CD14-positive monocyte (primary cell): ENCODE measurements around the gene VEPH1. TPM values are rescaled to one million over a fixed set of nuclear protein-coding genes. Genes with fewer than 3 reads are reported as not detected.

ENCODE experiments used
- DNase-seq, 3 donors: peaks; one replicate each; pipeline ENCODE4 v3.0.0-alpha.2; 2011 to 2022
- H2AFZ ChIP-seq: 2 replicates; pipeline ENCODE4 v1.6.0; 2012; ENCODE audit warnings: mild to moderate bottlenecking, low read depth, low read length, inconsistent platforms; ENCODE audit not compliant: insufficient read depth, poor library complexity, severe bottlenecking
- H3K27ac ChIP-seq, 2 donors: 1 replicate in 1 of 2; 2 replicates in 1 of 2; pipeline ENCODE4 v1.5.1; 2012 to 2013; ENCODE audit warnings: low read length in 2 of 2, control low read depth in 1 of 2, inconsistent platforms in 1 of 2, low read depth in 1 of 2, mild to moderate bottlenecking in 1 of 2
- H3K27me3 ChIP-seq, 2 donors: one replicate each; pipeline versions ENCODE4 v1.6.0 to v1.6.1; 2011 to 2013; ENCODE audit warnings: low read length in 2 of 2; ENCODE audit not compliant: control insufficient read depth in 2 of 2, insufficient read depth in 2 of 2
- H3K36me3 ChIP-seq, 2 donors: replicated peaks in 1 of 2; 1 replicate in 1 of 2; 2 replicates in 1 of 2; pipeline versions ENCODE4 v1.5.1 to v1.6.1; 2012 to 2013; ENCODE audit warnings: low read length in 2 of 2, control low read depth in 1 of 2, inconsistent platforms in 1 of 2, mild to moderate bottlenecking in 1 of 2; ENCODE audit not compliant: insufficient read depth in 2 of 2, control insufficient read depth in 1 of 2
- H3K4me1 ChIP-seq, 2 donors: 1 replicate in 1 of 2; 2 replicates in 1 of 2; pipeline versions ENCODE4 v1.5.1 to v1.6.1; 2012 to 2013; ENCODE audit warnings: low read length in 2 of 2, control low read depth in 1 of 2, inconsistent platforms in 1 of 2, mild to moderate bottlenecking in 1 of 2, moderate library complexity in 1 of 2; ENCODE audit not compliant: insufficient read depth in 2 of 2, control insufficient read depth in 1 of 2
- H3K4me2 ChIP-seq: replicated peaks from 2 replicates; pipeline ENCODE3; 2012; ENCODE audit warnings: low read length, moderate library complexity, mild to moderate bottlenecking; ENCODE audit not compliant: poor library complexity, severe bottlenecking; ENCODE audit errors: extremely low read depth
- H3K4me3 ChIP-seq, 3 experiments: fragments of 200-600 bp in 1 of 3; sonication (generic) in 1 of 3; replicated peaks in 1 of 3; 1 replicate in 2 of 3; 2 replicates in 1 of 3; pipeline ENCODE4 v1.5.1; 2011 to 2013; ENCODE audit warnings: low read length in 3 of 3, mild to moderate bottlenecking in 3 of 3, control low read depth in 2 of 3, low read depth in 2 of 3, inconsistent platforms in 1 of 3, moderate library complexity in 1 of 3
- H3K79me2 ChIP-seq: 2 replicates; pipeline ENCODE4 v1.6.0; 2012; ENCODE audit warnings: mild to moderate bottlenecking, control low read depth, inconsistent platforms, low read length, moderate library complexity; ENCODE audit not compliant: insufficient read depth
- H3K9ac ChIP-seq: 2 replicates; pipeline ENCODE4 v1.6.0; 2017; ENCODE audit warnings: low read length, mild to moderate bottlenecking; ENCODE audit not compliant: insufficient read depth, poor library complexity, severe bottlenecking
- H3K9me3 ChIP-seq, 2 donors: replicated peaks in 1 of 2; 1 replicate in 1 of 2; 2 replicates in 1 of 2; pipeline versions ENCODE4 v1.5.1 to v1.6.1; 2012 to 2013; ENCODE audit warnings: low read length in 2 of 2, control low read depth in 1 of 2; ENCODE audit not compliant: control insufficient read depth in 1 of 2, insufficient read depth in 1 of 2
- H4K20me1 ChIP-seq: 2 replicates; pipeline ENCODE4 v1.6.0; 2012; ENCODE audit warnings: mild to moderate bottlenecking, low read length, control low read depth, moderate library complexity; ENCODE audit not compliant: insufficient read depth
- H3K27ac Mint-ChIP-seq, 7 donors: one replicate each; pipeline ENCODE4 v1.8.0; 2020; ENCODE audit warnings: mild to moderate bottlenecking in 7 of 7, mixed read lengths in 7 of 7, moderate library complexity in 6 of 7, inconsistent platforms in 2 of 7
- H3K27me3 Mint-ChIP-seq, 3 donors: one replicate each; pipeline ENCODE4 v1.8.0; 2021 to 2022; ENCODE audit warnings: low read depth in 3 of 3, mild to moderate bottlenecking in 3 of 3, mixed read lengths in 3 of 3, moderate library complexity in 3 of 3, inconsistent platforms in 1 of 3
- H3K36me3 Mint-ChIP-seq, 2 donors: one replicate each; pipeline ENCODE4 v1.8.0; 2020; ENCODE audit warnings: mixed read lengths in 2 of 2, inconsistent platforms in 1 of 2, mild to moderate bottlenecking in 1 of 2
- H3K4me1 Mint-ChIP-seq: one replicate; pipeline ENCODE4 v1.8.0; 2020; ENCODE audit warnings: mild to moderate bottlenecking, mixed read lengths
- H3K4me3 Mint-ChIP-seq, 2 donors: one replicate each; pipeline ENCODE4 v1.8.0; 2020; ENCODE audit warnings: mild to moderate bottlenecking in 2 of 2, mixed read lengths in 2 of 2, moderate library complexity in 1 of 2
- H3K9me3 Mint-ChIP-seq, 7 donors: one replicate each; pipeline ENCODE4 v1.8.0; 2020 to 2022; ENCODE audit warnings: mixed read lengths in 7 of 7, mild to moderate bottlenecking in 6 of 7, moderate library complexity in 6 of 7, inconsistent platforms in 2 of 7
- WGBS: methylation state at CpG from one replicate; pipeline ENCODE4 v1.1.5; 2013; ENCODE audit warnings: missing lambda C conversion rate; ENCODE audit not compliant: insufficient coverage; 5-methylcytosine and 5-hydroxymethylcytosine counted together
- intact Hi-C, 2 donors: fragments of 100-400 bp; cut with micrococcal nuclease; formaldehyde crosslinking; loops; one replicate each; pipeline versions ENCODE4 v1.15.0 to v1.15.1; 2023
- polyA plus RNA-seq, 3 donors: library from polyadenylated mRNA; depleted of rRNA in 1 of 3; unstranded in 2 of 3; stranded (reverse) in 1 of 3; fragments of 300-500 nt in 2 of 3; fragments of >200 nt in 1 of 3; fragmentation: Illumina TruSeq in 2 of 3; gene quantifications; 1 replicate in 2 of 3; 2 replicates in 1 of 3; pipeline ENCODE4 v1.2.3, GENCODE V29; 2012 to 2021
- TF ChIP-seq, protein P1 (sequence below): fragments of 200-600 bp; IDR thresholded peaks from one replicate; pipeline ENCODE4 v1.8.0; 2022; ENCODE audit warnings: antibody characterized with exemption, mild to moderate bottlenecking

Gene VEPH1
- polyA plus RNA-seq, 3 donors: 0.44 TPM; not detected in 2

DNA sequence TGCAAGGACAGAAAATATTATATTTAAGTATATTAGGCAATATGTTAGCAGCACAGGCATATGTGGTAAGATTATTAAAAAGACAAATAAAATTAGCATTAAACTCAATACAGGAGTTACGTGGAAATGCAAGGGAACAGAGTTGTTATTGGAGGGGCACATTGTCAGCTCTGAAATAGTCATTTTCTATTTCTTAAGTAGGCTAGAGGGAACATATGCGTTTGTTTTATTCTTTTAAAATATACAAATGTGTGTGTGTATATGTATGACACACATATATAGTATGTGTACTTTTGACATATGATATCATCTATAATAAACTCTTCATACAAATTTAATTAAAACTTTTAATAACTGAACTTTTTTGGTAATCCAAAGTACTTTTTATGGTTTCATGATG is 22.8 kb upstream of the VEPH1 start:
- intact Hi-C loops: no loop called here
- TF ChIP-seq, protein P1, sequence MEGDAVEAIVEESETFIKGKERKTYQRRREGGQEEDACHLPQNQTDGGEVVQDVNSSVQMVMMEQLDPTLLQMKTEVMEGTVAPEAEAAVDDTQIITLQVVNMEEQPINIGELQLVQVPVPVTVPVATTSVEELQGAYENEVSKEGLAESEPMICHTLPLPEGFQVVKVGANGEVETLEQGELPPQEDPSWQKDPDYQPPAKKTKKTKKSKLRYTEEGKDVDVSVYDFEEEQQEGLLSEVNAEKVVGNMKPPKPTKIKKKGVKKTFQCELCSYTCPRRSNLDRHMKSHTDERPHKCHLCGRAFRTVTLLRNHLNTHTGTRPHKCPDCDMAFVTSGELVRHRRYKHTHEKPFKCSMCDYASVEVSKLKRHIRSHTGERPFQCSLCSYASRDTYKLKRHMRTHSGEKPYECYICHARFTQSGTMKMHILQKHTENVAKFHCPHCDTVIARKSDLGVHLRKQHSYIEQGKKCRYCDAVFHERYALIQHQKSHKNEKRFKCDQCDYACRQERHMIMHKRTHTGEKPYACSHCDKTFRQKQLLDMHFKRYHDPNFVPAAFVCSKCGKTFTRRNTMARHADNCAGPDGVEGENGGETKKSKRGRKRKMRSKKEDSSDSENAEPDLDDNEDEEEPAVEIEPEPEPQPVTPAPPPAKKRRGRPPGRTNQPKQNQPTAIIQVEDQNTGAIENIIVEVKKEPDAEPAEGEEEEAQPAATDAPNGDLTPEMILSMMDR: no peak
- H4K20me1 ChIP-seq: no peaks in the 10 kb centered on the region
- no peak overlapping the region for H3K27ac Mint-ChIP-seq
- H3K27me3 Mint-ChIP-seq: peaks cover 1 to 3% (median 2%) of the 10 kb centered on the region in 3 donors
- H3K27me3 ChIP-seq: no peaks in the 10 kb centered on the region
- no peaks in the 10 kb centered on the region for H3K4me1 Mint-ChIP-seq
- no CpG with 5 or more reads among the region's 2 CpGs for WGBS
- H3K36me3 ChIP-seq: no peaks in the 10 kb centered on the region
- no peak overlapping the region for H3K27ac ChIP-seq
- H3K36me3 Mint-ChIP-seq: no peaks in the 10 kb centered on the region
- H3K4me3 ChIP-seq: no peak overlapping the region
- no peaks in the 10 kb centered on the region for H3K79me2 ChIP-seq
- no peaks in the 10 kb centered on the region for H3K4me1 ChIP-seq
- DNase-seq: no peak
- H3K9ac ChIP-seq: no peak overlapping the region
- no peaks in the 10 kb centered on the region for H3K9me3 Mint-ChIP-seq
- no peaks in the 10 kb centered on the region for H3K9me3 ChIP-seq
- H2AFZ ChIP-seq: no peak overlapping the region
- no peak overlapping the region for H3K4me3 Mint-ChIP-seq
- no peak overlapping the region for H3K4me2 ChIP-seq

DNA sequence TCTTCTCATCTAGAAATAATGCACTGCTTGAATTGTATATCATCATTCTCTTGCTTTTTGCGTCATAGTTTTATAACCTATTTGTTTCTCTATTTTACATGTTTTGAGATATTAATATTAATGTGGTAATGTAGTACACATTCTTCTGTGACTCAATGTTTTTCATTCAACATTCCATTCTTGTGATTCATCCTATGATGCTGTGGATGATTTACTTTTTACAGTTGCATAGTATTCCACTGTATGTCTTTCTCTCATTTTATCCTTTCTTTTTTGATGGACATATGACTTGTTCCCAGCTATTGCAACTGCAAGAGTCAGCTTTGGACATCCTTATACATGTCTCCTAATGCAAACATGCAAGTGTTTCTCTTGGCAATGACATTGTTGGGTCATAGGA is 20.6 kb upstream of the VEPH1 start:
- Histone ChIP-seq H3K4me3 (no peak overlapping the region), H3K79me2 (no peaks in the 10 kb centered on the region), H3K4me2 (no peak overlapping the region), H3K9ac (no peak overlapping the region), H3K9me3 (no peaks in the 10 kb centered on the region), H3K4me1 (no peaks in the 10 kb centered on the region), H3K27ac (no peak overlapping the region), H4K20me1 (no peaks in the 10 kb centered on the region), H2AFZ (no peak overlapping the region), H3K36me3 (no peaks in the 10 kb centered on the region), H3K27me3 (no peaks in the 10 kb centered on the region)
- intact Hi-C loops: no loop called here
- no peaks in the 10 kb centered on the region for H3K4me1 Mint-ChIP-seq
- no peaks in the 10 kb centered on the region for H3K36me3 Mint-ChIP-seq
- H3K27ac Mint-ChIP-seq: no peak overlapping the region
- no peak for DNase-seq
- TF ChIP-seq, protein P1: no peak
- H3K4me3 Mint-ChIP-seq: no peak overlapping the region
- WGBS: no CpG with 5 or more reads among the region's 1 CpG
- H3K9me3 Mint-ChIP-seq: peaks cover 0 to 1% (median 0%) of the 10 kb centered on the region in 7 donors
- peaks cover 1 to 3% (median 2%) of the 10 kb centered on the region in 3 donors for H3K27me3 Mint-ChIP-seq
